ENCODE measurements around the gene ERCC6. TPM values are rescaled to one million over a fixed set of nuclear protein-coding genes. Genes with fewer than 3 reads are reported as not detected.

ERCC6 gene
- total RNA-seq, 1 donor from 2014 or later, result 19.9 TPM

- intact Hi-C loops (cut with micrococcal nuclease), result no loop called here
- no peak for TF ChIP-seq CTCF (IDR thresholded peaks at IDR 0.05; ENCODE audit: borderline replicate concordance)
- Histone ChIP-seq H3K27me3 (ENCODE audit: low read depth) (no peaks in the 10 kb centered on the region), H3K4me3 (no peak overlapping the region), H3K9me3 (replicated peaks) (no peaks in the 10 kb centered on the region), H3K27ac (replicated peaks) (no peak overlapping the region), H3K36me3 (peaks cover 92% of the 10 kb centered on the region), H3K4me1 (peaks cover 41% of the 10 kb centered on the region)
- DNase-seq, result no peak
These were observed 11.9 kb downstream of the ERCC6 start for GRCh38 chr10:49527061-49527460.

DNA sequence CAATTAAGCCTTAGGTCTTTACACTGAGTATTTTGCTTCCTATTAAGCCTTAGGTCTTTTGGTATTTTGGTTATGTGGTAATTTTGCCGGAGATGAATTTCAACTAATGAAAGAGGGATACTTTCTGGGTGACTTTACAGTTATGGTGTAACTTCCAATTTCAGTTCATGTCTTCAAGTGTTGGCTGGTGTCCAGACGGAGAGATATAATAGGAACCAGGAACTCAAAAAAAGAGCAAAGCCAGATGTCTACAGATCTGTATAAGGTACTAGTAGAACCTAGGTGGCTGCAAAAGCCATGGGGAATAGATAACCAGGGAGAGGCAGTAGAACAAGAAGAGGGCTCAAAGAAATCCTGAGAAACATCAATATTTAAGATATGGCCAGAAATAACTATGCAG, 12.3 kb downstream of the ERCC6 start:
- Histone ChIP-seq H3K27ac (replicated peaks) (no peak overlapping the region), H3K36me3 (peaks cover 87% of the 10 kb centered on the region), H3K27me3 (ENCODE audit: low read depth) (no peaks in the 10 kb centered on the region), H3K4me3 (no peak overlapping the region), H3K4me1 (peaks cover 40% of the 10 kb centered on the region), H3K9me3 (replicated peaks) (no peaks in the 10 kb centered on the region)
- intact Hi-C loops (cut with micrococcal nuclease), result no loop called here
- TF ChIP-seq CTCF (IDR thresholded peaks at IDR 0.05; ENCODE audit: borderline replicate concordance), result no peak
- no peak for DNase-seq

DNA sequence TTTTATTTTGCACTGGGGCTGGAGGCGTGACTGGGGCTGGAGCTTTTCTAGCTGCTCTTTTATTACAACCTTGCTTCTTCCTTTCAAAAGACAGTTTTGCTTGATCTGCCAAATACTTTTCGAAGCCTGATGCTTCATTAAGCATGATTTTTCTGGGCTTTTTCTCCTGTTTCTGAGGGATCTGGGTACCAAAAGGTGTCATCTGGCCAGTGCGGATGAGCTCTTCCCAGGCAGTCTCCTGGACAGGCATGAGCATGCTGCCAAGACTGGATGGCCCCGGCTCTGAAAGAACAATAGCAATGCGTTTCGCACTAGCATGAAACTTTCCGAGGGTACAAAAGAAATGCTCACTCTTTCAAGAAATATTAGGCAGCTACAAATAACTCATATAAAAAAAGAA, 14.4 kb downstream of the ERCC6 start:
- intact Hi-C loops (cut with micrococcal nuclease), result no loop called here
- H3K27ac ChIP-seq (replicated peaks), result no peak overlapping the region
- H3K36me3 ChIP-seq, result peaks cover 79% of the 10 kb centered on the region
- H3K9me3 ChIP-seq (replicated peaks), result no peaks in the 10 kb centered on the region
- no peak for DNase-seq
- TF ChIP-seq CTCF (IDR thresholded peaks at IDR 0.05; ENCODE audit: borderline replicate concordance), result no peak
- no peak overlapping the region for H3K4me3 ChIP-seq
- peaks cover 57% of the 10 kb centered on the region for H3K4me1 ChIP-seq
- no peaks in the 10 kb centered on the region for H3K27me3 ChIP-seq (ENCODE audit: low read depth)

DNA sequence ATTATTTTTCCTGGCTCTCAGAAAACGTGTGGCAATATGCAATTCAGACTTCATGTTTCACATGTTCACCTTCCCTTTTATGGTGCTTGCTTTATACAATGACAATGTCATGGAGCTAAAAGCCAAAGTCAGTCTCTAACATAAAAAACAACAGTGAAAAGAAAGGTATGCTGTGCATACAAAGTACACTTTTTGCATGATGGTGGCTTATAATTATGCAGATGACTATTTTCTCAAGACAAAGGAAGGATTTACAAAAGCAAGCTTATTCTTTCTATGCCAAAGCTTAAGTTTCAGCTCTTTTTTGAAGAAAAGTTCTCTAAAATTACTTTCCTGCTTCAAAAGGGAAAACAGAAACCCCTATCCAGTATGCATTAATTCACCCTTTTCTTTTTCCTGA, 15.6 kb downstream of the ERCC6 start:
- H3K4me1 ChIP-seq, result peaks cover 61% of the 10 kb centered on the region
- no peaks in the 10 kb centered on the region for H3K9me3 ChIP-seq (replicated peaks)
- H3K4me3 ChIP-seq, result no peak overlapping the region
- no peak for DNase-seq
- H3K27ac ChIP-seq (replicated peaks), result no peak overlapping the region
- no peak for TF ChIP-seq CTCF (IDR thresholded peaks at IDR 0.05; ENCODE audit: borderline replicate concordance)
- H3K27me3 ChIP-seq (ENCODE audit: low read depth), result no peaks in the 10 kb centered on the region
- peaks cover 67% of the 10 kb centered on the region for H3K36me3 ChIP-seq
- intact Hi-C loops (cut with micrococcal nuclease), result no loop called here

DNA sequence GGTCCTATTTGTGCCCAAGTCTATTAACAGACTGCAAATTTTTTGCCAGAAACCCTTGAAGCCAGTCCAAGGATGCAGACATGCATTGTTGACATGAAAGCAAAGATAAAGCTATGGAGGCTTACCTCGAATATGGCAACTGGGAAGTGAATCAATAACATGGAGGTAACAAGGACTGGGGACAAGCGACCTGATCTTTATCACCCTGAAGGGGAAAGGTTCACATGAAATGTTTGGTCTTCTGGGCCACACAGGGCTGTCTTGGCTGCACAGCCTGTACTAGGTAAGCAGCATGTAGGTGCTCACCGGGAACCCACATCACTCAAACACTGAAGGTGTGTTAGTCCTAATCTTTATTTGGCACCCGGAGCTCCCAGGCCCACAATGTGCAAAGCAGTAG, 17.9 kb downstream of the ERCC6 start:
- H3K36me3 ChIP-seq, result peaks cover 57% of the 10 kb centered on the region
- DNase-seq, result no peak
- intact Hi-C loops (cut with micrococcal nuclease), result no loop called here
- H3K27me3 ChIP-seq (ENCODE audit: low read depth), result no peaks in the 10 kb centered on the region
- H3K27ac ChIP-seq (replicated peaks), result no peak overlapping the region
- no peak for TF ChIP-seq CTCF (IDR thresholded peaks at IDR 0.05; ENCODE audit: borderline replicate concordance)
- H3K4me3 ChIP-seq, result no peak overlapping the region
- H3K4me1 ChIP-seq, result peaks cover 61% of the 10 kb centered on the region
- H3K9me3 ChIP-seq (replicated peaks), result no peaks in the 10 kb centered on the region

Data from left ventricle myocardium inferior (tissue), 1 donor.